Germinal center (tissue), 1 donor: Measurements from ENCODE around the gene KCNC4.

Source experiments
- DNase-seq: peaks from one replicate; pipeline ENCODE4 v3.0.0; 2012; ENCODE audit warnings: mixed read lengths, low spot score

The KCNC4 gene

DNA sequence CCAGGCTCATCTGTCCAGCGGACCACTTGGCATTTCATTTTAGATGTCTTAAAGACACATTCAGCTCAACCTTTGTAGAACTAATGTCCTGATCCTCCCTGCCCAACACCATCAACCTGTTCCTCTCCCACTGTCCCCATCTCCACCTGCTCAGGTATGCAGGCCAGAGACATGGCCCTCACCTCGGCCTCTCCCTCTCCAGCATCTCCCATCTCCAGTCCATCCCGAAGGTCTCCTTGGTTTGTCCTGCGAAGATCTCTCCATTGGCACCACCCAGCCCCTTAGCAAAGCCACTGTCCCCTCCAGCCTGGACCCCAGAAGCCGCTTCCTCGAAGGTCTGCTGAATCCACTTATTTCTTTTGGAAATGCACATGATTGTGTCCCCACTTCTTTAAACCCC lies 20.9 kb upstream of the KCNC4 start:
- no peak for DNase-seq

GRCh38 chr1:110190282-110190929 lies 19.7 kb upstream of the KCNC4 start:
- DNase-seq, result no peak

DNA sequence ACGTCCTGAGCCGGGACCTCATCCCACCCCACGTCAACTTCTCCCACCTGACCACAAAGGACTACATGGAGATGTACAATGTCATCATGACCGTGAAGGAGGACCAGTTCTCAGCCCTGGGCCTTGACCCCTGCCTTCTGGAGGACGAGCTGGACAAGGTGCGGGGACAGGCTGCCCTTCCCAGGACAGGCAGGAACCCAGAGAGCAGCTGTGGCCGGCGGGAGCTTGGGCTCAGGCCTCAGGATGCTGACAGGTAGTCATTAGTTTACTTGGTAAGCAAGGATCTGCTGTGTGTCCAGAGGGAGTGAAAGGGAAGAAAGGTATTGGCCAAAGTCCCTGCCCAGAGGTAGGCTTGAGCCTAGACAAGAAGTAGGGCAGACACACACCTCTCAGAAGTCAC lies 17.6 kb upstream of the KCNC4 start:
- no peak for DNase-seq

- no peak for DNase-seq
Measured at GRCh38 chr1:110195196-110195595, 14.9 kb upstream of the KCNC4 start.

GRCh38 chr1:110196917-110197765 lies 13.0 kb upstream of the KCNC4 start:
- DNase-seq, result peak; percentile 85

DNA sequence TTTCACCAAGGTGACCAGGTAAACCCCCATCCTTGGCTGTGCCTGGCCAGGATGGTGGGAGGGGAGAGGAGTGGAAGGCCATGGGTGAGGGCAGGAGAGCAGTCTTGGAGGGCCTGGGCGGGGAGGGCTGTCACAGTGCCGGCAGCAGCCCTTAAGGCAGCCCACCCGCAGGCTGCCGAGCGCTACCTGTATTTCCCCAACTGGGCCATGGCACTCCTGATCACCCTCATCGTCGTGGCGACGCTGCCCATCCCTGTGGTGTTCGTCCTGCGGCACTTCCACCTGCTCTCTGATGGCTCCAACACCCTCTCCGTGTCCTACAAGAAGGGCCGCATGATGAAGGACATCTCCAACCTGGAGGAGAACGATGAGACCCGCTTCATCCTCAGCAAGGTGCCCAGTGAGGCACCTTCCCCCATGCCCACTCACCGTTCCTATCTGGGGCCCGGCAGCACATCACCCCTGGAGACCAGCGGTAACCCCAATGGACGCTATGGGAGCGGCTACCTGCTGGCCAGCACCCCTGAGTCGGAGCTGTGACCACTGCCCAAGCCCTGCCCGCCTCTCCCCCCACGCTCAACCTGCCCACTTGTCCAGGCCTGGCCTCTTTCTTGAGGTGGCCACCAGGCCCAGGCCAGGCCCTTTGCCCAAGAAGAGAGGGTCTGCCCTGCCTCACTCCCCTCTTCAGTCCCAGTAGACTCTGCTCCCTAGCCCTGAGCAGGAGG lies 12.0 kb upstream of the KCNC4 start:
- DNase-seq, result no peak

GRCh38 chr1:110198746-110199145 lies 11.4 kb upstream of the KCNC4 start:
- DNase-seq, result no peak

- DNase-seq, result no peak
Measured at GRCh38 chr1:110200190-110200589, 9.9 kb upstream of the KCNC4 start.

- DNase-seq, result no peak
Measured at GRCh38 chr1:110200666-110201065, 9.4 kb upstream of the KCNC4 start.

- DNase-seq, result no peak
Measured at GRCh38 chr1:110201157-110201825, 8.8 kb upstream of the KCNC4 start.

- DNase-seq, result peak; percentile 57
Measured at GRCh38 chr1:110203021-110203661, 7.0 kb upstream of the KCNC4 start.

- DNase-seq, result no peak
Measured at GRCh38 chr1:110205156-110205555, 5.0 kb upstream of the KCNC4 start.

DNA sequence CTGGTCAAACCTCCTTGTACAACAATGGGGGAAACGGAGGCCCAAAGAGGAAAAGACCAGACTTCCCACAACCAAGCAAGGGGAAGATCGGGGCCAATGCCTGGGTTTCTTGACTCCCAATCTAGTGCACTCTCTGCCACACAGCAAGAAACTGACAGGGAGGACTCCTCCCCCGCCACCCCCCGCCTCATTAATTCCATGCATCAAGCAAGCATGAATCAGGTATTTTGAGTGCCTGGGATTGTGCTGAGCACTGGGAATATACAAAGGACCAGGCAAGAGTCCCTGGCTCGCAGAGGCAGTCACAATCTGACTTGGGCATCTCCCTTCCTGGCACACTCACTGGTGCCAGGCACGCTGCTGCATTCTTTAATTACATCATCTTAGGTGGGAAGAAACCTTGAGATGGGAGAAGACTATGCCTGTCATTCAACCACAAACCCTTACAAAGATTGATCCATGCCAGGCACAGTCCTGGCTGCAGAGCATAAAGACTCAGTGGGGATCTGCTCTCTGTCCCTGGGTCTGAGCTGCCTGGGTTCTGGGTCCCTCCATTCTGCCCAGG lies 4.4 kb upstream of the KCNC4 start:
- DNase-seq, result no peak

- DNase-seq, result no peak
Measured at GRCh38 chr1:110206261-110206920, 3.7 kb upstream of the KCNC4 start.

- DNase-seq, result peak; percentile 73
Measured at GRCh38 chr1:110207831-110208230, 2.3 kb upstream of the KCNC4 start.

DNA sequence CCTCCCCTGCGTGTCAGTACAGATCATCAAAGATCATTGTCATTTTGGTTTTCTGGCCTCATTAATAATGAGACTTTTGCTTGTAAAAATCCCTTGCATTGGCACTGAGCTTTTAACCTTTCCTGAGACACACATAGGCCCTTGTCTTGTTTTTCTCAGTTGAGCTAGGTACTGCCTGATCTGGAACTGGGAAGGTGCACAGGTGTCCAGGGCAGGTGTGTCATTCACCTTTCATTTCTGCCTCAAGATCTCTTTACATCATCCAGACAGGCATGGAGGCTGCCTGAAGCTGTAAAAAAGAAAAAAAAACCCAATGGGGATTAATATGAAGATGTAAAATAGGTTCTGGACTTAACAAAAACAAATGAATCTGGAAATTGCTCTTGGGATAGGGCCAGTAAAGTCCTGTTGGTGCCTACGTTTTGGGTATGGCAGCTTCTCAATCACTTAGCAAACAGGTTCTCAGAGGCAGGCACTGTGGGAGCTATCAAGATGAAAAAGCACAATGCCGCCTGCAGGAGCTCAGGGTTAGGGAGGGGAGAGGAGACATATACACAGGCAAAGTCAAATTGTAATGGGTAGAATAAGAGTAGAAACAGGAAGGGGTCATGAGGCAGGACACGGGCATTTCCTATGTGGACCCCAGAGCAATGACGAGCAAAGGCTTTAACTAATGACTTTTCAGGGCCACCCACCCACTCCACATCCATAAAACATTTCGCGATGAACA lies 1.0 kb upstream of the KCNC4 start:
- no peak for DNase-seq

- peak; percentile 36 for DNase-seq
Measured at GRCh38 chr1:110210604-110211495, 736 bp downstream of the KCNC4 start.

DNA sequence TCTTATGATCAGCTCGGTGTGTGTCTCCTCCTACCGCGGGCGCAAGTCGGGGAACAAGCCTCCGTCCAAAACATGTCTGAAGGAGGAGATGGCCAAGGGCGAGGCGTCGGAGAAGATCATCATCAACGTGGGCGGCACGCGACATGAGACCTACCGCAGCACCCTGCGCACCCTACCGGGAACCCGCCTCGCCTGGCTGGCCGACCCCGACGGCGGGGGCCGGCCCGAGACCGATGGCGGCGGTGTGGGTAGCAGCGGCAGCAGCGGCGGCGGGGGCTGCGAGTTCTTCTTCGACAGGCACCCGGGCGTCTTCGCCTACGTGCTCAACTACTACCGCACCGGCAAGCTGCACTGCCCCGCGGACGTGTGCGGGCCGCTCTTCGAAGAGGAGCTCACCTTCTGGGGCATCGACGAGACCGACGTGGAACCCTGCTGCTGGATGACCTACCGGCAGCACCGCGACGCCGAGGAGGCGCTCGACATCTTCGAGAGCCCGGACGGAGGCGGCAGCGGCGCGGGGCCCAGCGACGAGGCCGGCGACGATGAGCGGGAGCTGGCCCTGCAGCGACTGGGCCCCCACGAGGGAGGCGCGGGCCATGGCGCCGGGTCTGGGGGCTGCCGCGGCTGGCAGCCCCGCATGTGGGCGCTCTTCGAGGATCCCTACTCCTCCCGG lies 1.5 kb downstream of the KCNC4 start:
- DNase-seq, result peak; percentile 46
